T-helper 1 cell (primary cell): ENCODE data around the gene SERPINB7.

Source experiments
- DNase-seq, 5 donors: peaks; one replicate each; pipeline ENCODE4 v3.0.0-alpha.2; 2012 to 2020

SERPINB7 gene

GRCh38 chr18:63850020-63850419 is 74.8 kb downstream of the SERPINB7 start:
- no peak for DNase-seq

DNA sequence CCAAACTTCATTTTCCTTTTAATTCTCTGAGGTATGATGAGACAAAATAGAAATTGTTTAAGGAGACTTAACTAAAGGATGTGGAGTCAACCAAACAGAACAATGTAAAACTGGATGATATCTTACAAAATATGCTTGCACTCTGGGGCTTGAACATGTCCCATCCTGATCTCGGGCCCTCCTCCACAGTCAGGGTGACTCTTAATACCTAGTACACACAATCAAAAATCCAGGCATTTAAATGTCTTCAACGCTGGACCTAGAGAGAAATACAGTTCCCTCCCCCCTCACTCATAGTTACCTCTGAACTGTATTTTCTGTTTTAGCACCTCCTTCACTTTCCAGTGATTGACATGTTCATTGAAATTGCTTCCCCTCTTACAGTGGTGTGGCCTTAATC is 75.4 kb downstream of the SERPINB7 start:
- no peak for DNase-seq
